ENCODE measurements around the gene NXN. TPM values are rescaled to one million over a fixed set of nuclear protein-coding genes. Genes with fewer than 3 reads are reported as not detected.

Gene NXN
- total RNA-seq, 1 experiment from 2014 or later, result 126 TPM

- no peaks in the 10 kb centered on the region for H3K36me3 ChIP-seq (ENCODE audit: control insufficient read depth, insufficient read depth, low read length)
Observed at GRCh38 chr17:917391-917811, 62.2 kb downstream of the NXN start.

DNA sequence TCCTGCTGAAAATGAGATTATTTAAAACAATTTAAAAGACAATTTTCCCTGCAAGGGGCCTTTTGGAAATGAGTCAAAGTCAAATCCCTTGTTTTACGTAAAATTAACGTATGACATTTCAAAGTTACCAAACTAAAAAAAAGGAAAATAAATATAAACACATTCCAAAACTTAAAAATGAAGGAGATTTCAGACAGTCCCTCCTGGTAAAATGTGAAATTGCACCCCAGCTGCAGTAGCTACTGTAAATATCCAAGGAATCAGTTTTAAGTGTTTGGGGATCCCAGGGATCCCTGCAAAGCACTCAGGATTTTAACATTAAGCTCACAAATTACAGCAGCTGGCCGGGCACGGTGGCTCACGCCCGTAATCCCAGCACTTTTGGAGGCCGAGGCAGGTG lies 63.3 kb downstream of the NXN start:
- ChIA-PET POLR2A (no interaction called here), CTCF (interaction anchor here (0.7 kb wide), 1 partner anchor 29 kb away, joined by 5 read pairs; no protein-coding TSS in a partner anchor)
- no peak for ATAC-seq
- Histone ChIP-seq H3K9me3 (ENCODE audit: control insufficient read depth, insufficient read depth, low read depth, low read length) (no peaks in the 10 kb centered on the region), H3K4me3 (ENCODE audit: low read depth in 2 of 2, low read length in 2 of 2) (no peak overlapping the region), H3K27ac (ENCODE audit: low read length) (peak overlapping the region; percentile 80), H3K27me3 (ENCODE audit: control insufficient read depth, insufficient read depth, low read length) (no peaks in the 10 kb centered on the region), H3K36me3 (ENCODE audit: control insufficient read depth, insufficient read depth, low read length) (no peaks in the 10 kb centered on the region), H3K4me1 (ENCODE audit: control insufficient read depth, insufficient read depth, low read length) (peaks cover 60% of the 10 kb centered on the region)
- DNase-seq (ENCODE audit: low read depth, low spot score), result no peak
- intact Hi-C loops (cut with micrococcal nuclease; ENCODE audit: unreplicated experiment) (no loop called here), in situ Hi-C loops (cut with HindIII; ENCODE audit: low pct_unique_long_range_greater_than_20kb, low sequenced_read_pairs) (no loop called here)
- no peak for TF ChIP-seq CTCF (IDR thresholded peaks at IDR 0.05)
- no peak for TF ChIP-seq SIN3A (IDR thresholded peaks at IDR 0.05; ENCODE audit: borderline replicate concordance, insufficient read depth, low read depth, low read length)
- TF ChIP-seq TCF7L2 (IDR thresholded peaks at IDR 0.05; ENCODE audit: low read depth, low read length), result no peak
- TF ChIP-seq, protein P1, sequence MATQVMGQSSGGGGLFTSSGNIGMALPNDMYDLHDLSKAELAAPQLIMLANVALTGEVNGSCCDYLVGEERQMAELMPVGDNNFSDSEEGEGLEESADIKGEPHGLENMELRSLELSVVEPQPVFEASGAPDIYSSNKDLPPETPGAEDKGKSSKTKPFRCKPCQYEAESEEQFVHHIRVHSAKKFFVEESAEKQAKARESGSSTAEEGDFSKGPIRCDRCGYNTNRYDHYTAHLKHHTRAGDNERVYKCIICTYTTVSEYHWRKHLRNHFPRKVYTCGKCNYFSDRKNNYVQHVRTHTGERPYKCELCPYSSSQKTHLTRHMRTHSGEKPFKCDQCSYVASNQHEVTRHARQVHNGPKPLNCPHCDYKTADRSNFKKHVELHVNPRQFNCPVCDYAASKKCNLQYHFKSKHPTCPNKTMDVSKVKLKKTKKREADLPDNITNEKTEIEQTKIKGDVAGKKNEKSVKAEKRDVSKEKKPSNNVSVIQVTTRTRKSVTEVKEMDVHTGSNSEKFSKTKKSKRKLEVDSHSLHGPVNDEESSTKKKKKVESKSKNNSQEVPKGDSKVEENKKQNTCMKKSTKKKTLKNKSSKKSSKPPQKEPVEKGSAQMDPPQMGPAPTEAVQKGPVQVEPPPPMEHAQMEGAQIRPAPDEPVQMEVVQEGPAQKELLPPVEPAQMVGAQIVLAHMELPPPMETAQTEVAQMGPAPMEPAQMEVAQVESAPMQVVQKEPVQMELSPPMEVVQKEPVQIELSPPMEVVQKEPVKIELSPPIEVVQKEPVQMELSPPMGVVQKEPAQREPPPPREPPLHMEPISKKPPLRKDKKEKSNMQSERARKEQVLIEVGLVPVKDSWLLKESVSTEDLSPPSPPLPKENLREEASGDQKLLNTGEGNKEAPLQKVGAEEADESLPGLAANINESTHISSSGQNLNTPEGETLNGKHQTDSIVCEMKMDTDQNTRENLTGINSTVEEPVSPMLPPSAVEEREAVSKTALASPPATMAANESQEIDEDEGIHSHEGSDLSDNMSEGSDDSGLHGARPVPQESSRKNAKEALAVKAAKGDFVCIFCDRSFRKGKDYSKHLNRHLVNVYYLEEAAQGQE (IDR thresholded peaks at IDR 0.05; ENCODE audit: insufficient read depth in 1 of 2, low read depth in 2 of 2, low read length in 1 of 2), result no peak
- TF ChIP-seq POLR2AphosphoS5 (IDR thresholded peaks at IDR 0.05; ENCODE audit: low read depth, low read length), result no peak
- no TSS peak for BruUV-seq (replicated peaks)

More at GRCh38 chr17:917391-917811, 62.2 kb downstream of the NXN start:
- H3K27ac ChIP-seq (ENCODE audit: low read length), result peak overlapping the region; percentile 32
- in situ Hi-C loops (cut with HindIII; ENCODE audit: low pct_unique_long_range_greater_than_20kb, low sequenced_read_pairs), result no loop called here
- H3K27me3 ChIP-seq (ENCODE audit: control insufficient read depth, insufficient read depth, low read length), result no peaks in the 10 kb centered on the region
- ATAC-seq (no peak), DNase-seq (ENCODE audit: low read depth, low spot score) (no peak)
- BruUV-seq (replicated peaks), result no TSS peak
- H3K4me1 ChIP-seq (ENCODE audit: control insufficient read depth, insufficient read depth, low read length), result peaks cover 61% of the 10 kb centered on the region
- CTCF ChIA-PET, result no interaction called here
- POLR2A ChIA-PET, result no interaction called here
- intact Hi-C loops (cut with micrococcal nuclease; ENCODE audit: unreplicated experiment), result no loop called here
- H3K4me3 ChIP-seq (ENCODE audit: low read depth in 2 of 2, low read length in 2 of 2), result no peak overlapping the region
- TF ChIP-seq TCF7L2 (IDR thresholded peaks at IDR 0.05; ENCODE audit: low read depth, low read length) (no peak), POLR2AphosphoS5 (IDR thresholded peaks at IDR 0.05; ENCODE audit: low read depth, low read length) (no peak), SIN3A (IDR thresholded peaks at IDR 0.05; ENCODE audit: borderline replicate concordance, insufficient read depth, low read depth, low read length) (no peak), CTCF (IDR thresholded peaks at IDR 0.05) (no peak)
- TF ChIP-seq, protein P1 (IDR thresholded peaks at IDR 0.05; ENCODE audit: insufficient read depth in 1 of 2, low read depth in 2 of 2, low read length in 1 of 2), result no peak
- H3K9me3 ChIP-seq (ENCODE audit: control insufficient read depth, insufficient read depth, low read depth, low read length), result no peaks in the 10 kb centered on the region

All from Panc1 (cell line).